Measurements from ENCODE around the gene NMT2. TPM values are rescaled to one million over a fixed set of nuclear protein-coding genes. Genes with fewer than 3 reads are reported as not detected.

The NMT2 gene
- total and polyA plus RNA-seq, 4 donors, result 9.6 to 19.1 (median 17.0) TPM

DNA sequence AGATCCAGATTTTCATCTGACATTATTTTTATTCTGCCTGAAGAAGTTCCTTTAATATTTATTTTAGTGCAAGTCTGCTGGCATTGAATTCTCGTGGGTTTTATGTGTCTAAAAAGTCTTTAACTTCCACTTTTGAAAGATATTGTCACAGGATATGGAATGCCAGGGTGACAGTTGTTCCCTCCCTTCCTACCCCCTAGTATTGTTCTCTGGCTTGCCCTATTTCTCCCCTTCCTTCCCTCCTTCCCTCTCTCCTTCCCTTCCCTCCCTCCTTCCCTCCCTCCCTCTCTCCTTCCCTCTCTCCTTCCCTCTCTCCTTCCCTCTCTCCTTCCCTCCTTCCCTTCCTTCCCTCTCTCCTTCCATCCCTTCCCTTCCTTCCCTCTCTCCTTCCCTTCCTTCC lies 109.8 kb downstream of the NMT2 start:
- Histone ChIP-seq H3K9ac (ENCODE audit: low read depth in 1 of 2, low read length in 2 of 2) (no peak overlapping the region), H3K4me1 (ENCODE audit: control insufficient read depth in 4 of 4, insufficient read depth in 4 of 4, low read length in 3 of 4) (no peaks in the 10 kb centered on the region), H3K27ac (ENCODE audit: low read depth in 1 of 2, low read length in 2 of 2) (no peak overlapping the region), H3K9me3 (ENCODE audit: control insufficient read depth in 4 of 4, low read length in 3 of 4) (peaks cover 0 to 2% (median 0%) of the 10 kb centered on the region in 4 donors), H3K36me3 (ENCODE audit: control insufficient read depth in 4 of 4, insufficient read depth in 3 of 4, low read depth in 1 of 4, low read length in 3 of 4) (no peaks in the 10 kb centered on the region), H3K27me3 (ENCODE audit: control insufficient read depth in 4 of 4, insufficient read depth in 4 of 4, low read length in 3 of 4) (no peaks in the 10 kb centered on the region), H3K4me3 (ENCODE audit: low read depth in 1 of 3, low read length in 3 of 3) (no peak overlapping the region)
- DNase-seq (ENCODE audit: low spot score), result no peak
- TF ChIP-seq YY1 (IDR thresholded peaks at IDR 0.05) (no peak), ATF3 (IDR thresholded peaks at IDR 0.05) (no peak), EGR1 (IDR thresholded peaks at IDR 0.05; ENCODE audit: low read depth in 2 of 2) (no peak), SP1 (IDR thresholded peaks at IDR 0.05) (no peak), RXRA (IDR thresholded peaks at IDR 0.05) (no peak), GABPA (IDR thresholded peaks at IDR 0.05 in 1 of 2, conservative IDR thresholded peaks at IDR 0.05 in 1 of 2) (no peak), NR2F2 (IDR thresholded peaks at IDR 0.05) (no peak), RAD21 (IDR thresholded peaks at IDR 0.05) (no peak), CTCF (IDR thresholded peaks at IDR 0.05; ENCODE audit: low read depth, low read length, missing input control) (no peak), FOXA2 (IDR thresholded peaks at IDR 0.05) (no peak), FOXA1 (IDR thresholded peaks at IDR 0.05) (no peak), HNF4A (conservative IDR thresholded peaks at IDR 0.05) (no peak), HNF4G (IDR thresholded peaks at IDR 0.05) (no peak), JUND (IDR thresholded peaks at IDR 0.05) (no peak), ZBTB33 (IDR thresholded peaks at IDR 0.05) (no peak), TAF1 (conservative IDR thresholded peaks at IDR 0.05) (no peak)
- TF ChIP-seq, protein P1, sequence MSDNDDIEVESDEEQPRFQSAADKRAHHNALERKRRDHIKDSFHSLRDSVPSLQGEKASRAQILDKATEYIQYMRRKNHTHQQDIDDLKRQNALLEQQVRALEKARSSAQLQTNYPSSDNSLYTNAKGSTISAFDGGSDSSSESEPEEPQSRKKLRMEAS (IDR thresholded peaks at IDR 0.05), result no peak
- TF ChIP-seq, protein P2, sequence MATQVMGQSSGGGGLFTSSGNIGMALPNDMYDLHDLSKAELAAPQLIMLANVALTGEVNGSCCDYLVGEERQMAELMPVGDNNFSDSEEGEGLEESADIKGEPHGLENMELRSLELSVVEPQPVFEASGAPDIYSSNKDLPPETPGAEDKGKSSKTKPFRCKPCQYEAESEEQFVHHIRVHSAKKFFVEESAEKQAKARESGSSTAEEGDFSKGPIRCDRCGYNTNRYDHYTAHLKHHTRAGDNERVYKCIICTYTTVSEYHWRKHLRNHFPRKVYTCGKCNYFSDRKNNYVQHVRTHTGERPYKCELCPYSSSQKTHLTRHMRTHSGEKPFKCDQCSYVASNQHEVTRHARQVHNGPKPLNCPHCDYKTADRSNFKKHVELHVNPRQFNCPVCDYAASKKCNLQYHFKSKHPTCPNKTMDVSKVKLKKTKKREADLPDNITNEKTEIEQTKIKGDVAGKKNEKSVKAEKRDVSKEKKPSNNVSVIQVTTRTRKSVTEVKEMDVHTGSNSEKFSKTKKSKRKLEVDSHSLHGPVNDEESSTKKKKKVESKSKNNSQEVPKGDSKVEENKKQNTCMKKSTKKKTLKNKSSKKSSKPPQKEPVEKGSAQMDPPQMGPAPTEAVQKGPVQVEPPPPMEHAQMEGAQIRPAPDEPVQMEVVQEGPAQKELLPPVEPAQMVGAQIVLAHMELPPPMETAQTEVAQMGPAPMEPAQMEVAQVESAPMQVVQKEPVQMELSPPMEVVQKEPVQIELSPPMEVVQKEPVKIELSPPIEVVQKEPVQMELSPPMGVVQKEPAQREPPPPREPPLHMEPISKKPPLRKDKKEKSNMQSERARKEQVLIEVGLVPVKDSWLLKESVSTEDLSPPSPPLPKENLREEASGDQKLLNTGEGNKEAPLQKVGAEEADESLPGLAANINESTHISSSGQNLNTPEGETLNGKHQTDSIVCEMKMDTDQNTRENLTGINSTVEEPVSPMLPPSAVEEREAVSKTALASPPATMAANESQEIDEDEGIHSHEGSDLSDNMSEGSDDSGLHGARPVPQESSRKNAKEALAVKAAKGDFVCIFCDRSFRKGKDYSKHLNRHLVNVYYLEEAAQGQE (IDR thresholded peaks at IDR 0.05), result no peak
- 73% methylated on average over 1 of the region's 1 CpG for WGBS

Small RNA genes within 50 kb of the gene (small RNA-seq; reads per million reads assigned to genes)
- gene AL590365.1, result not detected

Other genes with a start within 250 kb of the NMT2 start
- gene DCLRE1C, start 214.6 kb downstream of the NMT2 start, total RNA-seq, result 1 to 10 TPM; 2.8 to 9.9 TPM
- gene DCLRE1C, start 214.6 kb downstream of the NMT2 start, polyA plus RNA-seq, result 1 to 10 TPM in 1 of 2 donors, under 1 TPM in 1; 0.93 to 3.5 TPM
- gene MEIG1, start 209.3 kb downstream of the NMT2 start, total RNA-seq, result under 1 TPM in 1 of 2 donors, not detected in 1; 0.33 TPM
- not detected for gene MEIG1, start 209.3 kb downstream of the NMT2 start, polyA plus RNA-seq
- gene OLAH, start 124.8 kb downstream of the NMT2 start, total RNA-seq, result under 1 TPM in 1 of 2 donors, not detected in 1; 0.42 TPM
- gene OLAH, start 124.8 kb downstream of the NMT2 start, polyA plus RNA-seq, result under 1 TPM in 1 of 2 donors, not detected in 1; 0.25 TPM
- under 1 TPM in 1 of 2 donors, not detected in 1; 0.37 TPM for gene ACBD7, start 79.9 kb downstream of the NMT2 start, total RNA-seq
- under 1 TPM in 1 of 2 donors, not detected in 1; 0.13 TPM for gene ACBD7, start 79.9 kb downstream of the NMT2 start, polyA plus RNA-seq
- gene RPP38, start 71.3 kb downstream of the NMT2 start, total RNA-seq, result 1 to 10 TPM; 7.2 to 8.4 TPM
- 10 to 100 TPM in 1 of 2 donors, 1 to 10 TPM in 1; 8.1 to 12.0 TPM for gene RPP38, start 71.3 kb downstream of the NMT2 start, polyA plus RNA-seq
- 1 to 10 TPM; 2.5 to 8.8 TPM for gene FAM171A1, start 202.6 kb upstream of the NMT2 start, total RNA-seq
- 10 to 100 TPM in 1 of 2 donors, 1 to 10 TPM in 1; 6.6 to 10.2 TPM for gene FAM171A1, start 202.6 kb upstream of the NMT2 start, polyA plus RNA-seq